Gastrocnemius medialis (tissue), 4 donors: ENCODE measurements around the gene ARMCX4.

Source experiments
- CTCF ChIP-seq, 5 experiments: fragments of 450-650 bp in 3 of 5; fragments of 200-600 bp in 2 of 5; sonication (generic) in 2 of 5; IDR thresholded peaks in 4 of 5; conservative IDR thresholded peaks in 1 of 5; 1 replicate in 4 of 5; 2 replicates in 1 of 5; pipeline ENCODE4 v1.5.1; 2016 to 2019; ENCODE audit warnings: antibody characterized with exemption in 5 of 5, mild to moderate bottlenecking in 3 of 5, moderate library complexity in 3 of 5
- POLR2A ChIP-seq, 2 donors: fragments of 450-650 bp; IDR thresholded peaks; one replicate each; pipeline ENCODE4 v1.6.1; 2017; ENCODE audit warnings: antibody characterized with exemption in 2 of 2, mild to moderate bottlenecking in 2 of 2, moderate library complexity in 2 of 2

DNA sequence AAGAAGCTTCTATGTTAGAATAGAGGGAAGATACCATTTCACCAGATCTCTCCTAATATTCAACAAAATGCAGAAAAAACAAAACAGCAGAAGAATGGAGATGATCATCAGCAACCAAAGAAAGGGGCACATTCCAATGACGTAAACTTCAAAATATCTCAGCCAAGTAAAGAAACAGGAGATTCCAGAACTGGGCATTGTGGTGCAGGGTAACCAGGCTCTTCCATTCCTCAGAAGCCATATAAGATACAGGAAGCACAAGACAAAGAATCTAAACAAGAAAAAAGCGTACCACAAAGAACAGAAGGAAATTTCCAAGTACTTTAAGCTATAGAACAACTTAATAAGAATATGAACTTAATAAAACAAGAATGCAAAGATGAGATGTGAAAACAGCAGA, 6.9 kb upstream of the ARMCX4 start:
- TF ChIP-seq CTCF (IDR thresholded peaks at IDR 0.05 in 4 of 5, conservative IDR thresholded peaks at IDR 0.05 in 1 of 5), result no peak
- TF ChIP-seq POLR2A (IDR thresholded peaks at IDR 0.05), result no peak
